Measurements from ENCODE around the gene SLC35A5.

- TF ChIP-seq REST (IDR thresholded peaks at IDR 0.05; ENCODE audit: insufficient read depth in 1 of 2, low read depth in 2 of 2, low read length in 1 of 2) (no peak), CTCF (IDR thresholded peaks at IDR 0.05) (no peak)
These were observed 55.4 kb downstream of the SLC35A5 start for GRCh38 chr3:112617285-112617684.
